Activated T-cell treated with anti-CD3 and anti-CD28 coated beads for 1 hour (primary cell): ENCODE results near the gene FLNC.

Experiments
- DNase-seq: peaks from one replicate; pipeline ENCODE4 v3.0.0-alpha.2; 2020; ENCODE audit warnings: low read depth

FLNC gene

GRCh38 chr7:128893251-128894100 lies 63.3 kb downstream of the FLNC start:
- DNase-seq: no peak

- no peak for DNase-seq
Measured at GRCh38 chr7:128894101-128894440, 63.9 kb downstream of the FLNC start.

GRCh38 chr7:128895320-128895719 lies 65.1 kb downstream of the FLNC start:
- DNase-seq: no peak

GRCh38 chr7:128899392-128899791 lies 69.2 kb downstream of the FLNC start:
- no peak for DNase-seq

GRCh38 chr7:128900237-128900636 lies 70.0 kb downstream of the FLNC start:
- no peak for DNase-seq

- no peak for DNase-seq
Measured at GRCh38 chr7:128902761-128903585, 72.8 kb downstream of the FLNC start.

- DNase-seq: no peak
Measured at GRCh38 chr7:128903621-128904361, 73.6 kb downstream of the FLNC start.

- DNase-seq: no peak
Measured at GRCh38 chr7:128904381-128905197, 74.4 kb downstream of the FLNC start.

- DNase-seq: no peak
Measured at GRCh38 chr7:128906001-128906765, 76.0 kb downstream of the FLNC start.

GRCh38 chr7:128906766-128907559 lies 76.8 kb downstream of the FLNC start:
- DNase-seq: no peak
